Measurements from ENCODE around the gene ZNF609. TPM values are rescaled to one million over a fixed set of nuclear protein-coding genes. Genes with fewer than 3 reads are reported as not detected.
A peak's percentile ranks its signal among the peaks of the same experiment; 100 is the strongest.

ZNF609 gene
- total and polyA plus RNA-seq, 10 of the 15 experiments (the other 5 are each of a cell fraction or from before 2014, with no cell fraction given): 5.1 to 35.3 (median 13.6) TPM

DNA sequence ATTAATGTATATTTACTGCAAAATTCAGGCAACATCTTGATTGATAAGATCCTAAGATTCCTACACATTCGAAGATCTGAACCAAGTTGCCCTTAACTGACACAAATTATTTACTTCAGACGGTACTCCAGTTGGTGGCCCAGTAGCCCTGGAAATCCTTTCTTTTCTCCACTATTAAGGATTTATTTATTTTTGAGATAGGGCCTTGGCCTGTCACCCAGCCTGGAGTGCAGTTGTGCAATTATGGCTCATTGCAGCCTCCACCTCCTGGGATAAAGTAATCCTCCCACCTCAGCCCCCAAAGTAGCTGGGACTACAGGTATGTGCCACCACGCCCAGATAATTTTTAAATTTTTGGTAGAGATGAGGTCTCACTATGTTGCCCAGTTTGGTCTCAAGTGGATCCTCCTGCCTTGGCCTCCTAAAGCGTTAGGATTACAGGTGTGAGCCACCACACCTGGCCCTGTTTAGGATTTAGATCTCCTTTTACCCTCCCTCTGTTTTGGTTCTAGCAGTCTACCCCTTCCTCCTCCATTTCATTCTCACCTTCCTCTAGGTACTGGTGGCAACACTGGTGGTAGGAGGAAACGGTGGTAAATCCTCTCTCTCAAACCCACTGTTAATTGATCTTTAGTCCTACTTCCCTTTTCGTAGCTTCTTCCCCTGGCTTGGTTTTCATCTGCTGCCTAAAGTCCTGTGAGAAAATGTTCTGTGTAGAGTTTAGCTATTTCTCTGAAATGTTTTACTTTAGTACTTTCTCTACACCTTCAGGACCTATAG lies 12.7 kb upstream of the ZNF609 start (continued):
- TF ChIP-seq EP300 (IDR thresholded peaks at IDR 0.05; ENCODE audit: borderline replicate concordance in 1 of 2, control insufficient read depth in 1 of 2, low read depth in 2 of 2, low read length in 2 of 2) (peak in 1 of 2 experiments; percentile 82; a peak in 2 of 4 replicates), POLR2AphosphoS2 (IDR thresholded peaks at IDR 0.05; ENCODE audit: low read depth, low read length) (no peak), JUNB (IDR thresholded peaks at IDR 0.05) (no peak), SPI1 (IDR thresholded peaks at IDR 0.05; ENCODE audit: borderline replicate concordance, insufficient read depth, low read depth, low read length) (peak; percentile 82; the same call in 1 of the 2 replicates), MYB (IDR thresholded peaks at IDR 0.05; ENCODE audit: borderline replicate concordance, low read depth, low read length) (no peak), ETV6 (conservative IDR thresholded peaks at IDR 0.05 in 1 of 2, IDR thresholded peaks at IDR 0.05 in 1 of 2; ENCODE audit: borderline replicate concordance in 1 of 2, low read depth in 1 of 2) (peak in 1 of 2 experiments; percentile 72; a peak in 2 of 4 replicates), HDGF (IDR thresholded peaks at IDR 0.05) (0 out of 2 replicates have a peak, but pooled peaks have one; percentile 74), RAD51 (IDR thresholded peaks at IDR 0.05) (no peak), PAX8 (IDR thresholded peaks at IDR 0.05) (no peak), HDAC6 (IDR thresholded peaks at IDR 0.05; ENCODE audit: unreplicated experiment) (no peak), RUNX3 (IDR thresholded peaks at IDR 0.05; ENCODE audit: low read length) (peak; percentile 81), NR2C2 (IDR thresholded peaks at IDR 0.05; ENCODE audit: borderline replicate concordance, control insufficient read depth, insufficient read length, low read depth) (no peak), YBX1 (IDR thresholded peaks at IDR 0.05) (no peak), MTA3 (IDR thresholded peaks at IDR 0.05; ENCODE audit: borderline replicate concordance, low read length) (no peak), RB1 (IDR thresholded peaks at IDR 0.05; ENCODE audit: borderline replicate concordance) (no peak), ZNF217 (IDR thresholded peaks at IDR 0.05) (no peak), SMC3 (IDR thresholded peaks at IDR 0.05; ENCODE audit: borderline replicate concordance, low read length) (0 out of 2 replicates have a peak, but pooled peaks have one; percentile 3)
- TF ChIP-seq, protein P1, sequence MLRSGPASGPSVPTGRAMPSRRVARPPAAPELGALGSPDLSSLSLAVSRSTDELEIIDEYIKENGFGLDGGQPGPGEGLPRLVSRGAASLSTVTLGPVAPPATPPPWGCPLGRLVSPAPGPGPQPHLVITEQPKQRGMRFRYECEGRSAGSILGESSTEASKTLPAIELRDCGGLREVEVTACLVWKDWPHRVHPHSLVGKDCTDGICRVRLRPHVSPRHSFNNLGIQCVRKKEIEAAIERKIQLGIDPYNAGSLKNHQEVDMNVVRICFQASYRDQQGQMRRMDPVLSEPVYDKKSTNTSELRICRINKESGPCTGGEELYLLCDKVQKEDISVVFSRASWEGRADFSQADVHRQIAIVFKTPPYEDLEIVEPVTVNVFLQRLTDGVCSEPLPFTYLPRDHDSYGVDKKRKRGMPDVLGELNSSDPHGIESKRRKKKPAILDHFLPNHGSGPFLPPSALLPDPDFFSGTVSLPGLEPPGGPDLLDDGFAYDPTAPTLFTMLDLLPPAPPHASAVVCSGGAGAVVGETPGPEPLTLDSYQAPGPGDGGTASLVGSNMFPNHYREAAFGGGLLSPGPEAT (IDR thresholded peaks at IDR 0.05; ENCODE audit: low read depth): peak; percentile 49; the same call in 1 of the 2 replicates
- TF ChIP-seq, protein P2, sequence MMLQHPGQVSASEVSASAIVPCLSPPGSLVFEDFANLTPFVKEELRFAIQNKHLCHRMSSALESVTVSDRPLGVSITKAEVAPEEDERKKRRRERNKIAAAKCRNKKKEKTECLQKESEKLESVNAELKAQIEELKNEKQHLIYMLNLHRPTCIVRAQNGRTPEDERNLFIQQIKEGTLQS (IDR thresholded peaks at IDR 0.05; ENCODE audit: borderline replicate concordance, extremely low read depth, low read depth, low read length): no peak
- TF ChIP-seq, protein P3, sequence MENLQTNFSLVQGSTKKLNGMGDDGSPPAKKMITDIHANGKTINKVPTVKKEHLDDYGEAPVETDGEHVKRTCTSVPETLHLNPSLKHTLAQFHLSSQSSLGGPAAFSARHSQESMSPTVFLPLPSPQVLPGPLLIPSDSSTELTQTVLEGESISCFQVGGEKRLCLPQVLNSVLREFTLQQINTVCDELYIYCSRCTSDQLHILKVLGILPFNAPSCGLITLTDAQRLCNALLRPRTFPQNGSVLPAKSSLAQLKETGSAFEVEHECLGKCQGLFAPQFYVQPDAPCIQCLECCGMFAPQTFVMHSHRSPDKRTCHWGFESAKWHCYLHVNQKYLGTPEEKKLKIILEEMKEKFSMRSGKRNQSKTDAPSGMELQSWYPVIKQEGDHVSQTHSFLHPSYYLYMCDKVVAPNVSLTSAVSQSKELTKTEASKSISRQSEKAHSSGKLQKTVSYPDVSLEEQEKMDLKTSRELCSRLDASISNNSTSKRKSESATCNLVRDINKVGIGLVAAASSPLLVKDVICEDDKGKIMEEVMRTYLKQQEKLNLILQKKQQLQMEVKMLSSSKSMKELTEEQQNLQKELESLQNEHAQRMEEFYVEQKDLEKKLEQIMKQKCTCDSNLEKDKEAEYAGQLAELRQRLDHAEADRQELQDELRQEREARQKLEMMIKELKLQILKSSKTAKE (IDR thresholded peaks at IDR 0.05; ENCODE audit: low read depth, poor library complexity, severe bottlenecking): no peak
- TF ChIP-seq, protein P4, sequence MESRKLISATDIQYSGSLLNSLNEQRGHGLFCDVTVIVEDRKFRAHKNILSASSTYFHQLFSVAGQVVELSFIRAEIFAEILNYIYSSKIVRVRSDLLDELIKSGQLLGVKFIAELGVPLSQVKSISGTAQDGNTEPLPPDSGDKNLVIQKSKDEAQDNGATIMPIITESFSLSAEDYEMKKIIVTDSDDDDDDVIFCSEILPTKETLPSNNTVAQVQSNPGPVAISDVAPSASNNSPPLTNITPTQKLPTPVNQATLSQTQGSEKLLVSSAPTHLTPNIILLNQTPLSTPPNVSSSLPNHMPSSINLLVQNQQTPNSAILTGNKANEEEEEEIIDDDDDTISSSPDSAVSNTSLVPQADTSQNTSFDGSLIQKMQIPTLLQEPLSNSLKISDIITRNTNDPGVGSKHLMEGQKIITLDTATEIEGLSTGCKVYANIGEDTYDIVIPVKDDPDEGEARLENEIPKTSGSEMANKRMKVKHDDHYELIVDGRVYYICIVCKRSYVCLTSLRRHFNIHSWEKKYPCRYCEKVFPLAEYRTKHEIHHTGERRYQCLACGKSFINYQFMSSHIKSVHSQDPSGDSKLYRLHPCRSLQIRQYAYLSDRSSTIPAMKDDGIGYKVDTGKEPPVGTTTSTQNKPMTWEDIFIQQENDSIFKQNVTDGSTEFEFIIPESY (IDR thresholded peaks at IDR 0.05): no peak
